Heart left ventricle (tissue), 13 donors: ENCODE measurements around the gene MAGI2.

Source experiments
- POLR2A ChIP-seq, 2 donors: fragments of 450-650 bp; IDR thresholded peaks; one replicate each; pipeline ENCODE4 v1.6.1; 2017; ENCODE audit warnings: antibody characterized with exemption in 2 of 2, mild to moderate bottlenecking in 2 of 2, moderate library complexity in 2 of 2
- TF ChIP-seq, protein P1 (sequence below), 12 donors: fragments of 200-600 bp; sonication (generic) in 4 of 12; IDR thresholded peaks; one replicate each; pipeline versions ENCODE4 v1.5.0 to v1.8.0; 2018 to 2022; ENCODE audit warnings: antibody characterized with exemption in 12 of 12, mild to moderate bottlenecking in 5 of 12
- donor health status: ischemic (EF 13 %, LVEDD 7.1; RV severe dilation, severe dysfunction).
- donor health status: DM: no; HTN: yes; CAD: no.
- donor health status: DM: no; HTN: no; CAD: no.
- donor health status: ischemic (EF 25% LVEDD 6.9; RV normal size, moderate dysfunction).
- donor health status: ischemic (EF 25% LVEDD 5.7; RV mildly dilated, moderate dysfunction).
- donor health status: ischemic (EF 35%, LVEDD 5.7; RV mildly dilated, moderate dysfunction).
- donor health status: nonischemic (EF 11% LVEDD 7.7; RV severe dilation, severe dysfunction).
- donor health status: DM: yes; HTN: yes; CAD: no.
- donor health status: PGD.
- donor health status: ischemic (EF 29% LVEDD 5.4; RV normal size, mild dysfunction).
- donor health status: nonischemic (EF 23%, LVEDD 6.1; RV moderate dilation, normal function).

DNA sequence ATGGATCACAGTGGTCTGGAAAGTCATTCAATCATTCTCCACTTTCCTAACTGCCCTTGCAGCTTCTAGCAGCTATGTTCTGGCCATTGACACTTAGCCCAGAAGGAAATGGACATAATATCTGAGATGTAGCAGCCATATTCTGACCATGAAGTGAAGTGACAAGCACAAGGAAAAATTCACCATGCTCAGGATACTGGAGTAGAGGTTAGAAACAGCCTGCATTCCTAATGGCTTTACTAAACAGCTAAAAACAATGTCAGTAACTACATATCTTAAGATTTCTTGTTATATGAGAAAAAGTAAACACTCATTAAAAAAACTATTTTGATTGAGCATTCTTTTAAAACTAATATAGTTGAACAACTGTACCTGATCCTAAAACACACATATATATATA lies 443.8 kb downstream of the MAGI2 start:
- TF ChIP-seq, protein P1, sequence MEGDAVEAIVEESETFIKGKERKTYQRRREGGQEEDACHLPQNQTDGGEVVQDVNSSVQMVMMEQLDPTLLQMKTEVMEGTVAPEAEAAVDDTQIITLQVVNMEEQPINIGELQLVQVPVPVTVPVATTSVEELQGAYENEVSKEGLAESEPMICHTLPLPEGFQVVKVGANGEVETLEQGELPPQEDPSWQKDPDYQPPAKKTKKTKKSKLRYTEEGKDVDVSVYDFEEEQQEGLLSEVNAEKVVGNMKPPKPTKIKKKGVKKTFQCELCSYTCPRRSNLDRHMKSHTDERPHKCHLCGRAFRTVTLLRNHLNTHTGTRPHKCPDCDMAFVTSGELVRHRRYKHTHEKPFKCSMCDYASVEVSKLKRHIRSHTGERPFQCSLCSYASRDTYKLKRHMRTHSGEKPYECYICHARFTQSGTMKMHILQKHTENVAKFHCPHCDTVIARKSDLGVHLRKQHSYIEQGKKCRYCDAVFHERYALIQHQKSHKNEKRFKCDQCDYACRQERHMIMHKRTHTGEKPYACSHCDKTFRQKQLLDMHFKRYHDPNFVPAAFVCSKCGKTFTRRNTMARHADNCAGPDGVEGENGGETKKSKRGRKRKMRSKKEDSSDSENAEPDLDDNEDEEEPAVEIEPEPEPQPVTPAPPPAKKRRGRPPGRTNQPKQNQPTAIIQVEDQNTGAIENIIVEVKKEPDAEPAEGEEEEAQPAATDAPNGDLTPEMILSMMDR (IDR thresholded peaks at IDR 0.05) = no peak
- TF ChIP-seq POLR2A (IDR thresholded peaks at IDR 0.05) = no peak
